WTC11 (cell line): ENCODE data around the gene ANKIB1.

ENCODE experiments used
- ARID4B ChIP-seq: sonication (generic); formaldehyde crosslinking; IDR thresholded peaks from 2 replicates; pipeline ENCODE4 v1.8.0; 2023; ENCODE audit warnings: missing genetic modification reagents, mild to moderate bottlenecking, borderline replicate concordance
- CTCF ChIP-seq: fragments of 200-600 bp; IDR thresholded peaks from 2 replicates; pipeline ENCODE4 v1.8.0; 2022; ENCODE audit warnings: antibody characterized with exemption
- EMX1 ChIP-seq: fragments of 250-450 bp; sonication (Bioruptor Pico); IDR thresholded peaks from 2 replicates; pipeline ENCODE4 v1.8.0; 2021; ENCODE audit warnings: mild to moderate bottlenecking
- HMGA2 ChIP-seq: fragments of 250-450 bp; sonication (Bioruptor Pico); IDR thresholded peaks from 2 replicates; pipeline ENCODE4 v1.4.0; 2021; ENCODE audit warnings: mild to moderate bottlenecking, moderate library complexity
- IRF1 ChIP-seq: sonication (generic); formaldehyde crosslinking; IDR thresholded peaks from 2 replicates; pipeline ENCODE4 v1.8.0; 2023; ENCODE audit warnings: missing genetic modification reagents
- MAX ChIP-seq: sonication (generic); formaldehyde crosslinking; IDR thresholded peaks from 2 replicates; pipeline ENCODE4 v1.8.0; 2022; ENCODE audit warnings: mild to moderate bottlenecking, missing genetic modification reagents
- PRDM15 ChIP-seq: sonication (generic); formaldehyde crosslinking; IDR thresholded peaks from 2 replicates; pipeline ENCODE4 v1.8.0; 2022; ENCODE audit warnings: missing genetic modification reagents
- SP1 ChIP-seq: sonication (generic); formaldehyde crosslinking; conservative IDR thresholded peaks from 2 replicates; pipeline ENCODE4 v1.8.1; 2022; ENCODE audit warnings: missing genetic modification reagents
- ZNF121 ChIP-seq: sonication (generic); formaldehyde crosslinking; IDR thresholded peaks from 2 replicates; pipeline ENCODE4 v1.8.0; 2023; ENCODE audit warnings: missing genetic modification reagents
- ZNF263 ChIP-seq: sonication (generic); formaldehyde crosslinking; IDR thresholded peaks from 2 replicates; pipeline ENCODE4 v1.8.1; 2022; ENCODE audit warnings: low read depth, mild to moderate bottlenecking, moderate library complexity, missing genetic modification reagents
- ZNF317 ChIP-seq: sonication (generic); formaldehyde crosslinking; IDR thresholded peaks from 2 replicates; pipeline ENCODE4 v1.8.1; 2023; ENCODE audit warnings: low read depth, mild to moderate bottlenecking, moderate library complexity, missing genetic modification reagents, borderline replicate concordance

- TF ChIP-seq CTCF (peak; percentile 14), MAX (CRISPR knock-in tag) (peak; percentile 84), ZNF263 (CRISPR knock-in tag) (no peak; the same call in 1 of the 2 replicates), PRDM15 (CRISPR knock-in tag) (no peak), ZNF317 (CRISPR knock-in tag) (no peak), ARID4B (CRISPR knock-in tag) (peak; percentile 78; the same call in 1 of the 2 replicates), EMX1 (CRISPR knock-in tag) (no peak), ZNF121 (CRISPR knock-in tag) (no peak), SP1 (no peak; the same call in 1 of the 2 replicates), HMGA2 (no peak), IRF1 (CRISPR knock-in tag) (no peak; the same call in 1 of the 2 replicates)
Observed at GRCh38 chr7:92447345-92448204, 201.8 kb downstream of the ANKIB1 start, which contains the start of gene GATAD1.
